ENCODE results near the gene CERS3. TPM values are rescaled to one million over a fixed set of nuclear protein-coding genes. Genes with fewer than 3 reads are reported as not detected.

The CERS3 gene
- polyA plus RNA-seq, 1 donor (not counting 4 experiments of a cell fraction or from before 2014, with no cell fraction given), result 23.5 TPM

- dilution Hi-C loops (cut with MboI; ENCODE audit: extremely low pct_ligation_motif_present, low sequenced_read_pairs), result no loop called here
- FAIRE-seq, result peak; percentile 20
- peaks cover 23% of the 10 kb centered on the region for H3K4me1 ChIP-seq (ENCODE audit: control insufficient read depth, extremely low read depth, insufficient read depth, low read length)
These were observed 2.5 kb upstream of the CERS3 start for GRCh38 chr15:100531204-100531603.

GRCh38 chr15:100529556-100529955 lies 806 bp upstream of the CERS3 start:
- H3K9me1 ChIP-seq (ENCODE audit: control insufficient read depth, extremely low read depth, insufficient read depth, low read length), result no peaks in the 10 kb centered on the region
- H3K4me1 ChIP-seq (ENCODE audit: control insufficient read depth, extremely low read depth, insufficient read depth, low read length), result peaks cover 23% of the 10 kb centered on the region
- H2AFZ ChIP-seq (ENCODE audit: control insufficient read depth, low read length), result peak overlapping the region; percentile 27
- peak overlapping the region; percentile 49 to 94 (median 49) for H3K4me3 ChIP-seq (ENCODE audit: control insufficient read depth in 2 of 3, extremely low read depth in 1 of 3, insufficient read depth in 2 of 3, low read depth in 1 of 3, low read length in 3 of 3)
- H3K9ac ChIP-seq (ENCODE audit: control insufficient read depth, extremely low read depth, insufficient read depth, low read length), result peak overlapping the region; percentile 82
- FAIRE-seq, result peak; percentile 82
- DNase-seq (ENCODE audit: low read depth, low spot score), result no peak
- peak overlapping the region; percentile 81 for H3K4me2 ChIP-seq (ENCODE audit: control insufficient read depth, extremely low read depth, insufficient read depth, low read depth, low read length)
- peak overlapping the region; percentile 87 for H3K27ac ChIP-seq (ENCODE audit: control insufficient read depth, insufficient read depth, low read length)
- H3K27me3 ChIP-seq (ENCODE audit: control insufficient read depth, extremely low read depth, insufficient read depth, low read length), result no peaks in the 10 kb centered on the region
- no peaks in the 10 kb centered on the region for H3K9me3 ChIP-seq (ENCODE audit: control insufficient read depth, low read depth, low read length)
- no peaks in the 10 kb centered on the region for H3K36me3 ChIP-seq (ENCODE audit: control insufficient read depth in 2 of 2, extremely low read depth in 1 of 2, insufficient read depth in 2 of 2, low read length in 2 of 2)
- H3K79me2 ChIP-seq (ENCODE audit: control insufficient read depth, insufficient read depth, low read length), result peaks cover 2% of the 10 kb centered on the region
- dilution Hi-C loops (cut with MboI; ENCODE audit: extremely low pct_ligation_motif_present, low sequenced_read_pairs), result no loop called here
- TF ChIP-seq EZH2 (IDR thresholded peaks at IDR 0.05; ENCODE audit: low read length), result no peak
- TF ChIP-seq, protein P1, sequence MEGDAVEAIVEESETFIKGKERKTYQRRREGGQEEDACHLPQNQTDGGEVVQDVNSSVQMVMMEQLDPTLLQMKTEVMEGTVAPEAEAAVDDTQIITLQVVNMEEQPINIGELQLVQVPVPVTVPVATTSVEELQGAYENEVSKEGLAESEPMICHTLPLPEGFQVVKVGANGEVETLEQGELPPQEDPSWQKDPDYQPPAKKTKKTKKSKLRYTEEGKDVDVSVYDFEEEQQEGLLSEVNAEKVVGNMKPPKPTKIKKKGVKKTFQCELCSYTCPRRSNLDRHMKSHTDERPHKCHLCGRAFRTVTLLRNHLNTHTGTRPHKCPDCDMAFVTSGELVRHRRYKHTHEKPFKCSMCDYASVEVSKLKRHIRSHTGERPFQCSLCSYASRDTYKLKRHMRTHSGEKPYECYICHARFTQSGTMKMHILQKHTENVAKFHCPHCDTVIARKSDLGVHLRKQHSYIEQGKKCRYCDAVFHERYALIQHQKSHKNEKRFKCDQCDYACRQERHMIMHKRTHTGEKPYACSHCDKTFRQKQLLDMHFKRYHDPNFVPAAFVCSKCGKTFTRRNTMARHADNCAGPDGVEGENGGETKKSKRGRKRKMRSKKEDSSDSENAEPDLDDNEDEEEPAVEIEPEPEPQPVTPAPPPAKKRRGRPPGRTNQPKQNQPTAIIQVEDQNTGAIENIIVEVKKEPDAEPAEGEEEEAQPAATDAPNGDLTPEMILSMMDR (optimal IDR thresholded peaks at IDR 0.05 in 1 of 3, IDR thresholded peaks at IDR 0.05 in 1 of 3, conservative IDR thresholded peaks at IDR 0.05 in 1 of 3; ENCODE audit: extremely low read depth in 1 of 3, insufficient read depth in 2 of 3, low read length in 3 of 3), result no peak
- H4K20me1 ChIP-seq (ENCODE audit: control insufficient read depth, extremely low read depth, insufficient read depth, low read length), result no peaks in the 10 kb centered on the region

More at GRCh38 chr15:100531204-100531603, 2.5 kb upstream of the CERS3 start:
- Histone ChIP-seq H3K4me3 (ENCODE audit: control insufficient read depth in 2 of 3, extremely low read depth in 1 of 3, insufficient read depth in 2 of 3, low read depth in 1 of 3, low read length in 3 of 3) (no peak overlapping the region), H3K4me2 (ENCODE audit: control insufficient read depth, extremely low read depth, insufficient read depth, low read depth, low read length) (no peak overlapping the region), H3K9me1 (ENCODE audit: control insufficient read depth, extremely low read depth, insufficient read depth, low read length) (no peaks in the 10 kb centered on the region), H3K36me3 (ENCODE audit: control insufficient read depth in 2 of 2, extremely low read depth in 1 of 2, insufficient read depth in 2 of 2, low read length in 2 of 2) (no peaks in the 10 kb centered on the region), H3K9me3 (ENCODE audit: control insufficient read depth, low read depth, low read length) (no peaks in the 10 kb centered on the region), H3K27ac (ENCODE audit: control insufficient read depth, insufficient read depth, low read length) (no peak overlapping the region), H2AFZ (ENCODE audit: control insufficient read depth, low read length) (no peak overlapping the region), H3K9ac (ENCODE audit: control insufficient read depth, extremely low read depth, insufficient read depth, low read length) (no peak overlapping the region), H3K79me2 (ENCODE audit: control insufficient read depth, insufficient read depth, low read length) (peaks cover 2% of the 10 kb centered on the region), H3K27me3 (ENCODE audit: control insufficient read depth, extremely low read depth, insufficient read depth, low read length) (no peaks in the 10 kb centered on the region), H4K20me1 (ENCODE audit: control insufficient read depth, extremely low read depth, insufficient read depth, low read length) (no peaks in the 10 kb centered on the region)
- DNase-seq (ENCODE audit: low read depth, low spot score), result no peak
- TF ChIP-seq EZH2 (IDR thresholded peaks at IDR 0.05; ENCODE audit: low read length), result no peak
- TF ChIP-seq, protein P1 (optimal IDR thresholded peaks at IDR 0.05 in 1 of 3, IDR thresholded peaks at IDR 0.05 in 1 of 3, conservative IDR thresholded peaks at IDR 0.05 in 1 of 3; ENCODE audit: extremely low read depth in 1 of 3, insufficient read depth in 2 of 3, low read length in 3 of 3), result no peak
